OCI-LY3 (cell line): Measurements from ENCODE around the gene ALDH2.

ENCODE experiments used
- H2AFZ ChIP-seq: fragments of 200-600, 300-600 bp; shearing (Covaris generic); 2 replicates; pipeline ENCODE4 v1.6.0; 2014; ENCODE audit warnings: antibody characterized with exemption, low read depth, low read length
- H3K27ac ChIP-seq: fragments of 200-600, 300-600 bp; sonication (generic); 2 replicates; pipeline ENCODE4 v1.5.1; 2014; ENCODE audit warnings: mild to moderate bottlenecking, low read length, moderate library complexity, mixed read lengths
- H3K27me3 ChIP-seq: fragments of 200-600, 300-600 bp; sonication (generic); 2 replicates; pipeline ENCODE4 v1.6.1; 2014; ENCODE audit warnings: low read depth, low read length, mixed read lengths
- H3K36me3 ChIP-seq: fragments of 200-600, 300-600 bp; sonication (generic); replicated peaks from 2 replicates; pipeline ENCODE3; 2014; ENCODE audit warnings: low read depth, low read length, mixed read lengths
- H3K4me1 ChIP-seq: fragments of 300-600, 200-600 bp; sonication (generic); 2 replicates; pipeline ENCODE4 v1.6.1; 2014; ENCODE audit warnings: low read length, mixed read lengths
- H3K4me2 ChIP-seq: fragments of 200-600, 300-600 bp; sonication (generic); 2 replicates; pipeline ENCODE4 v1.6.1; 2014; ENCODE audit warnings: low read length, mixed read lengths
- H3K4me3 ChIP-seq: fragments of 300-600, 200-600 bp; sonication (generic); 2 replicates; pipeline ENCODE4 v1.5.1; 2014; ENCODE audit warnings: antibody characterized with exemption, mild to moderate bottlenecking, low read length, moderate library complexity
- H3K79me2 ChIP-seq: fragments of 300-600, 200-600 bp; shearing (Covaris generic); 2 replicates; pipeline ENCODE4 v1.6.1; 2014; ENCODE audit warnings: mild to moderate bottlenecking, low read length, mixed read lengths
- H3K9ac ChIP-seq: fragments of 300-600, 200-600 bp; shearing (Covaris generic); 2 replicates; pipeline ENCODE4 v1.6.0; 2014; ENCODE audit warnings: mild to moderate bottlenecking, low read length, moderate library complexity
- H3K9me3 ChIP-seq: fragments of 200-600, 300-600 bp; shearing (Covaris generic); 2 replicates; pipeline ENCODE4 v1.6.1; 2014; ENCODE audit warnings: low read length, mixed read lengths; ENCODE audit not compliant: insufficient read depth
- H4K20me1 ChIP-seq: fragments of 200-600, 300-600 bp; sonication (generic); 2 replicates; pipeline ENCODE4 v1.6.1; 2016; ENCODE audit warnings: low read length, mixed read lengths; ENCODE audit not compliant: insufficient read depth
- CTCF ChIP-seq: fragments of 200-600, 300-600 bp; sonication (generic); IDR thresholded peaks from 2 replicates; pipeline ENCODE4 v1.5.1; 2014; ENCODE audit warnings: antibody characterized with exemption, low read length, low read depth
- EZH2phosphoT487 ChIP-seq: fragments of 200-600 bp; shearing (Covaris generic); IDR thresholded peaks from 2 replicates; pipeline ENCODE4 v1.6.1; 2018; ENCODE audit warnings: antibody characterized with exemption, mixed run types, low read depth

ALDH2 gene

GRCh38 chr12:111745211-111745610, 21.5 kb upstream of the ALDH2 start:
- Histone ChIP-seq H3K79me2 (no peaks in the 10 kb centered on the region), H3K9me3 (no peaks in the 10 kb centered on the region), H3K36me3 (peaks cover 16% of the 10 kb centered on the region), H3K9ac (no peak overlapping the region), H3K27me3 (no peaks in the 10 kb centered on the region), H3K4me3 (no peak overlapping the region), H3K4me2 (no peak overlapping the region), H4K20me1 (no peaks in the 10 kb centered on the region), H3K27ac (no peak overlapping the region), H2AFZ (no peak overlapping the region), H3K4me1 (no peaks in the 10 kb centered on the region)
- no peak for TF ChIP-seq CTCF
- no peak for TF ChIP-seq EZH2phosphoT487

GRCh38 chr12:111747333-111747732, 19.4 kb upstream of the ALDH2 start:
- peaks cover 16% of the 10 kb centered on the region for H3K36me3 ChIP-seq
- no peaks in the 10 kb centered on the region for H3K27me3 ChIP-seq
- H3K4me1 ChIP-seq, result no peaks in the 10 kb centered on the region
- H3K9ac ChIP-seq, result no peak overlapping the region
- H3K27ac ChIP-seq, result no peak overlapping the region
- H3K4me2 ChIP-seq, result no peak overlapping the region
- no peaks in the 10 kb centered on the region for H3K9me3 ChIP-seq
- no peak overlapping the region for H2AFZ ChIP-seq
- no peaks in the 10 kb centered on the region for H4K20me1 ChIP-seq
- H3K4me3 ChIP-seq, result no peak overlapping the region
- no peaks in the 10 kb centered on the region for H3K79me2 ChIP-seq
- TF ChIP-seq CTCF, result no peak
- TF ChIP-seq EZH2phosphoT487, result no peak

GRCh38 chr12:111748151-111748672, 18.5 kb upstream of the ALDH2 start:
- H3K4me3 ChIP-seq, result no peak overlapping the region
- no peak overlapping the region for H3K4me2 ChIP-seq
- peaks cover 16% of the 10 kb centered on the region for H3K36me3 ChIP-seq
- H4K20me1 ChIP-seq, result no peaks in the 10 kb centered on the region
- H3K79me2 ChIP-seq, result no peaks in the 10 kb centered on the region
- H3K9ac ChIP-seq, result no peak overlapping the region
- H3K27me3 ChIP-seq, result no peaks in the 10 kb centered on the region
- no peak for TF ChIP-seq CTCF
- no peaks in the 10 kb centered on the region for H3K9me3 ChIP-seq
- H2AFZ ChIP-seq, result no peak overlapping the region
- no peaks in the 10 kb centered on the region for H3K4me1 ChIP-seq
- no peak overlapping the region for H3K27ac ChIP-seq

GRCh38 chr12:111748867-111749266, 17.9 kb upstream of the ALDH2 start:
- Histone ChIP-seq H3K4me1 (no peaks in the 10 kb centered on the region), H3K4me2 (no peak overlapping the region), H3K9me3 (no peaks in the 10 kb centered on the region), H3K4me3 (no peak overlapping the region), H2AFZ (no peak overlapping the region), H3K27ac (no peak overlapping the region), H3K9ac (no peak overlapping the region), H3K79me2 (no peaks in the 10 kb centered on the region), H3K36me3 (peaks cover 16% of the 10 kb centered on the region), H4K20me1 (no peaks in the 10 kb centered on the region), H3K27me3 (no peaks in the 10 kb centered on the region)
- TF ChIP-seq CTCF (no peak), EZH2phosphoT487 (no peak)
